HG03342 (cell line): Measurements from ENCODE around the gene GALNS.
"Not testable (repeated sequence)": the region's sequence is repeated elsewhere in the genome, so short reads cannot be mapped to it uniquely, and the experiment has no call there.

ENCODE experiments used
- ATAC-seq: cut with Tn5 transposase; IDR thresholded peaks from one replicate; pipeline ENCODE4 v1.9.1; 2021; ENCODE audit warnings: mild to moderate bottlenecking, moderate library complexity; ENCODE audit not compliant: unreplicated experiment

GALNS gene

DNA sequence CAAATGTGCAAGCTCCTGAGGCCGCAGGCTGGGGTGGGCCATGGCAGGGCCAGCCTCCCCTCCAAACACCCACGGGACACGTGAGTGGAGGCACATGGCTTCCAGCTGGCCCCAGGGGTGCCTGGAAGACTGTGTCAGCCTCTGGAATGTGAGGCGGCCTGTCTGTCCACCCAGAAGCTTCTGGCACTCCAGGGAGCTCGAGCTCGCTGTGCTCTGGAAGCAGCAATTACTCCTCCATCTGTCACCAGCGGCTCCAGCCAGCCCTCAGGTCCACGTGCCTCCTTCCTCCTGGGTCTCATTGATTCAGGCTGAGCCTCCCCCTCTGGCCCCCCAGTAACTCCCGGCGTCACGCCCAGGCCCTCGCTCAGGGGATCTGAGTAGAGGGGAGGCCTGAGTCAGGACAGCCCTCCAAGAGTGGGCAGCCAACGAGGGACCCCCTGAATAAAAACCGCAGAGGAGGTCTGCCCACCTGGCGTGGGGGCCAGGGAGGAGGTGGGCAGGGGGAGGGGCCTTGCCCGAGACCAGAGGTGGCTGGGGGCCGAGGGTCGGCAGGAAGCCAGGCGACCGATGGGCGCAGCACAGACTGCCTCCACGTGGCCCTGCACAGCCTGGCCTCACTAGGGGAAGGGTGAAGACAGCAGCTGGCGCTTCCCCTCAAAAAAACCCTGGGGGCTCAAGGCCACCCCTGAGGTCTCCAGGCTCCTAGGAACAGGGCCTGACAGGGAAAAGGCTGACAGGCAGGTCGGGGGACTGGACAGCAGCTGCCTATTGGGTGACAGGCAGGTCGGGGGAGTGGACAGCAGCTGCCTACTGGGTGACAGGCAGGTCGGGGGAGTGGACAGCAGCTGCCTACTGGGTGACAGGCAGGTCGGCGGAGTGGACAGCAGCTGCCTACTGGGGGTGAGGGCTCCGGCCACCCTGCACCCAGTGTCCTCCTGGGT lies 83.6 kb downstream of the GALNS start:
- no peak for ATAC-seq

DNA sequence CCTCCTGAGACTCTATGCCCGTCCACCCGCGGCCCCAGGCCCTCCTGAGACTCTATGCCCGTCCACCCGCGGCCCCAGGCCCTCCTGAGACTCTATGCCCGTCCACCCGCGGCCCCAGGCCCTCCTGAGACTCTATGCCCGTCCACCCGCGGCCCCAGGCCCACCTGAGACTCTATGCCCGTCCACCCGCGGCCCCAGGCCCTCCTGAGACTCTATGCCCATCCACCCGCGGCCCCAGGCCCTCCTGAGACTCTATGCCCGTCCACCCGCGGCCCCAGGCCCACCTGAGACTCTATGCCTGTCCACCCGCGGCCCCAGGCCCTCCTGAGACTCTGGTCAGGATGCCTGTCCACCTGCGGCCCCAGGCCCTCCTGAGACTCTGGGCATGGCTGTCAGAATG lies 85.0 kb downstream of the GALNS start:
- not testable (repeated sequence) for ATAC-seq

DNA sequence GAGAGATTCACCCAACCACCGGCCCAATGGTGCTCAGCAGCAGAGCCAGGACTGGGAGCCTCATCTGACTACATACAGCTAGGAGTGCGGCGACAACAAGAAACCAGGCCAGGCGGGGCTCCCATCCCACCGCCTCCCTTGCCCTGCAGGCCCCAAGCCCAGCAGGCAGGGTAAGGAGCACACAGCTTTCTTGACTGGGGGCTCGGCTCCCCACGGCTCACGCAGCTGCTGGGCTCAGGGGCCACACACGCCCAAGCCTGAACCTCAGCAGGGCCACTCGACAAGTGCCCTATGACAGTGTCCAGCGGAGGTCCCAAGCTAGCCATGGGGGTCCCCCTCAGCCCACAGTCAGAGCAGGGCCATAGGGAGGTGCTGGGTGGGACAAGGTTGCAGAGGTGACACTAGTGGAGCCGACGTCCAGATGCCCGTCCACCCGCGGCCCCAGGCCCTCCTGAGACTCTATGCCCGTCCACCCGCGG lies 85.4 kb downstream of the GALNS start:
- ATAC-seq, result no peak

DNA sequence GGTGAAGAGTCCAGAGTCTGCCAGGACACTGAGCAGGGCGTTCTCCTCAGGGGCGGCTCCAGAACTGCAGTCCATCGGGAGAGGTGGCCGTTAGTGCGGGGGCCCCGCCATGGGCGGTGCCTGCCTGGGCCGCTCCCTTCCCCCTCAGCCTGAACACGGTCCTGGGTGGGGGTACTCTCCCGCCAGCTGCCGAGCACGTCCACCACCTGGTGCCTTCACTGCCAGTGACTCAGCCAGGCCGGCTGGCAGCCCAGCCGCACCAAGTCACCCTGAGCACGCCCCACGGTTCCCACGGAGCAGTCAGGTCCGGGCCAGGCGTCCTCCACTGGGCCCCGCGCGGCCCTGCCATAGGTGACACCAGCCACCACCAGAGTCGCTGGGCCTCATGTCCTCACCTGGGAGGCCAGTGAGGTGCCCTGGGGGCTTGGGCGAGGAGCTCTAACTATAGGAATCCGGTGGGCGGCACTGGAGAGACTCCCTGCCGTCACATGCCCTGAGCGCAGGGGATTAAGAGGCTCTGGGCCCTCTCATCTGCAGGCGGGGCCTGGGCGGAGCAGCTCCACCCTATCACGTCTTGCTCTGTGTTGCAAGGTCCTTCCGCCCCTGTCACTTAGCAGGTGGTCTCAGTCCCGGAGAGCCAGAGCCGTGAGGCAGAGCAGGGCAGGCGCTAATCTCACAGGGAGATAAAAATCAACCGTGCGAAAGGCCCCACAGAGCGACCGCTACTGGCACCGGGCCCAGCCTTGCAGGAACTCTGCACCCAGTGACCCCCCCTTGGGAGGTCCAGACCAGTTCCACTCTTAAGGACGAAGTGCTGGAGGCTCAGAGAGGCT lies 86.1 kb downstream of the GALNS start:
- ATAC-seq, result no peak

DNA sequence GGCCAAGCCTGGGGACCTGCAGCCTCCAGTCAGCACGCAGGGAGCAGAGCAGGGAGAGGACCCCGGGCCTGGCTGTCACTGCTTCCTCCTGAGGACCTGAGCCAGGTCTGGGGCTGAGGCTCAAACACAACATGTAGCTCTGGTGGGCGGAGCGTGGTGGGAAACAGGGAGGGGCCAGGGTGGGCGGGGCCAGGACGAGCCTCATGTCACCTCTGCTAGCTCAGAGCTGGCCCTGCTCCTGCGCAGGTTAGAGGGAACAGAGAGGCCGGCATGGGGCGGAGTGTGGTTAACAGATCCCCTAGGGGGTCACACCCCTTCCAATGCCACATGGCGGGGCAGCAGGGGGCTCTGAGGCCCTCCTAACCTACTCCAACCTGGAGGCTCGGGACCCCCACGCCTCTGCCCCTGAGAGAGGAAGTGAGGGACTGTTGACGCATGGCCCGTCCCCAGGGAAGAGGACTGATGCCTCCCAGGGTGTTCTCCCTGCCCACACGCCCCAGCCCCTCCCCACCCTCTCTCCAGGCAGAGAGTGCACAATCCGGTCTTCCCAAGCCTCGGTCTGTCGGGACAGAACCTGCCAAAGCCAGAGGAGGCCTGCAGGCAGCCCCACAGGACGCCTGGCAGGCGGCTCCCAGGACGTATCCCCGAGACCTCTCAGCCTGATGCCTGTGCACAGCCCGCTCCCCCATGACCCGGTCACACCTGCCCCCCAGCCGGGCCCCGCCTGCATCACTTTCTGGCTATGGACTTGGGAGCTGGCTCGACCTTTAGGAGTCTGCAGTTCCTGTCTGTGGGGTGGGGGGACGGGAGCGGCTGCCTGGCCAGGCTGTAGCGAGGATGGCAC lies 86.9 kb downstream of the GALNS start:
- no peak for ATAC-seq

DNA sequence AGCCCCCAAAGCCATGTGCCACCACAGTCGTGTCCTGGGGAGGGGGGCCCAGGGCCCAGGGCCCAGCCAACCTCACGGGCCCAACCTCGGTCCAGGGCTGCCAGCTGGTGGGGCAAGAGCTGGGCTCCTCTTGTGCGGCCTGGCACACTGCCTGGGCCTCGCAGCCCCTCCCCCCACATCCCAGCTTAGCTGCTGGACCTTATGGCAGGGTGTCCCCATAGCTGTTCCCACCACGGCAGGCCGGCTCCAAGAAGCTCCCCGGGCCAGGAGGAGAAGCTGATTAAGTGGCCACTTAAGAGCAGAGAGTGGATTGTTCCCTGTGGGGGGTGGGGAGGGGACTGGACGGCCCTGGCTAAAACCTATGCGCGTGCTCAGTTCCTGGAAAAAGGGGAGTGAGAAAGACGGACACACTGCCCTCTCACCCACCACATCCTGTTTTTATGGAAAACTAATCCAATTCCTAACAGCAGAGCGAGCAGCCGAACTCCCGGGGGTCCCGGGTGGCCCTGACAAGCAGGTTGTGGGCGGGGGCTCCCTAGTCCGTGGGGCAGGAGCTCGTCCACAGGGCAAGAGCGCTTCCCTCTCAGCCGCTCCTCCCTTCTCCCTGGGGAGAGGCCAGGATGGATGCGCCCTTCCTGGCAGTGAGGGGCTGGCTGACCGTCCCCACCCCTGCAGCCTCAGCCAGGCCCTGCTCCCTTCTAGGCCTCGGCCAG lies 88.5 kb downstream of the GALNS start:
- no peak for ATAC-seq

DNA sequence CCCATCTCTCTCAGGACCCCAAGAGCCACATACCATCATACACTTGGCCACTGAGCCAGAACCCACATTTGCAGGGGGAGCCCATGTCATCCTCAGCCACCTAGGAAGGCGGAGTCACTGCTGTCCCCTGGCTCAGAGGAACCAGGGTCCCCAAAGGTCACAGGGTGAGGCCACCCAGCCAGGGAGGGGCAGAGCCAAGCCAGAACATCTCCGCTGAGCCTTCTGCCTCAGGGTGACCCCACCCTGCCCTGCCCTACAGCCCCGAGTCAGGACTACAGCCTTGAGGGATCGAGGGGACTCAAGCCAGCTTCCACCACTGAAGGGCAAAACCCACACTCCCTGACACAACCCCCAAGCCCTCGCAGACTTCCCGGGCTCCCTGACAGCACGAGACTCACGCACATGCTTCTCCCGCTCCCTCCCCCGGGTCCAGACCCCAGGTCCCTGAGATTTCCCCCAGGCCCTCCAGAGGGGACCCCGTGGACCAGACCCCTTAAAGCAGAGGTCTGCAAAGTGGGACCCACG lies 89.1 kb downstream of the GALNS start:
- ATAC-seq, result no peak

DNA sequence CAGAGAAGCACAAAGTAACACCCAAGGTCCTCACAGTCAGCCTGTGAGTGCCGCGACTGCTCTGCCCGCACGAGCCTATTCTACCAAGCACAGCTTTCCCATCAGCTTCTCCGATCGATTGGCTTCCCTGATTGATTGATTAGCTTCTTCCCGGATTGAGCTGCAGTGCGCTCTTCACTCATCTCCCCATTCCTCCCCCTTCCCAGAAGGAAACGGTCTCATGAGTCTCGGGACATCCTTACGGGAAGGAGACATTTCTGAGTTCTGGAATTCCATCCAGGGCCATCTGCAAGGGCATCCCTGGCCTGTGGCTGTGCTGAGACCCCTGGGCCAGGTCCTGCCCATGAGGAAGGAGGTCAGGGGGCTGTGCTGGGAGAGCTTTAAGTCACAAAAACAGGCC lies 89.8 kb downstream of the GALNS start:
- ATAC-seq, result no peak

DNA sequence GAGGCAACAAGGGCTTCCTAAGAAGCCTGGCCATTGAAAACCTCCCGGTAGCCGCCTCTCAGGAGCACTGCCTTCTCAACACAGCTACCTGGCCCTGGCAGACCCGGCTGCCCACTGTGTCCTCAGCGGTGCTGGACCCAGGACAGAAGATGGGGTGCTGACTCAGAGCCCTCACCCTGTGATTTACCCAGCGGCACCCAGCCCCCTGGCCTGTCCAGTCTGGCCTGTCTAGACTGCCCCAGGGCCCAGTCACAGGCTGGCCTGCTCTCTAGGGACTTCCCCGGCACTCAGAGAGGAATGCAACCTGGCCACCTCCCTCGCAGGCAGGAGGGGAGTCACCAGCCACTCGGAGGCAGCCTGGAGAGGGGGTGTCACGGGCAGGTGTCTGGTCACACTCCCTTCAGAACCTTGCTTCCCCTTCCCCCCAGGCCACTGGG lies 91.8 kb downstream of the GALNS start:
- ATAC-seq, result no peak

DNA sequence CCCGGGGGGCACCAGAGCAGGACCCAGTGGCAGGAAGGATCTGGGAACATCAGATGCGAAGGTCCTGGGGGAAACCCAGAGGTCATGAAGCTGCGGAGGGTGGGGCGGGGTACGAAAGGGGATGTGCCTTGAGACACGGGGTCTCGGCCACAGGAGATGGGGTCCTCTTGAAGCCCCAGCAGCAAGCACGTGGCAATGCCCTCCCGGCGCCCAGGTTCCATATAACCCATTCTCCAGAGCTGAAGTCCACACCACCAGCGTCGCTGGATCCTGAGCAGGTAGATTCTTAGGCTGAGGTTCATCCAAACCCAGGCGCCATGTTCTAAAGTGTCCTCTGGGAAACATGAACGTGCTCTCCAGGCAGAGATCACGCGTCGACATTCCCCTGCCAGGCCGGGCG lies 92.7 kb downstream of the GALNS start:
- no peak for ATAC-seq
